HEK293 (cell line): Measurements from ENCODE around the gene MTMR3.

ENCODE experiments used
- PRDM2 ChIP-seq: fragments of 450-650 bp; formaldehyde crosslinking; IDR thresholded peaks from 2 replicates; pipeline ENCODE4 v1.5.1; 2016; ENCODE audit warnings: missing biosample characterization, missing genetic modification characterization, borderline replicate concordance
- REPIN1 ChIP-seq: fragments of 450-650 bp; formaldehyde crosslinking; IDR thresholded peaks from 2 replicates; pipeline ENCODE4 v1.5.1; 2017; ENCODE audit warnings: missing biosample characterization, missing genetic modification characterization, low read depth
- SETDB1 ChIP-seq: IDR thresholded peaks from one replicate; pipeline ENCODE4 v1.6.1; 2017; ENCODE audit warnings: mild to moderate bottlenecking, low read length, moderate library complexity, mixed read lengths; ENCODE audit not compliant: insufficient read length
- ZBTB11 ChIP-seq: fragments of 450-650 bp; formaldehyde crosslinking; conservative IDR thresholded peaks from 2 replicates; pipeline ENCODE4 v1.5.1; 2016; ENCODE audit warnings: low read depth, missing biosample characterization, missing genetic modification characterization
- ZBTB20 ChIP-seq: fragments of 450-650 bp; formaldehyde crosslinking; IDR thresholded peaks from 2 replicates; pipeline ENCODE4 v1.5.1; 2016; ENCODE audit warnings: missing biosample characterization, missing genetic modification characterization
- ZNF155 ChIP-seq: fragments of 450-650 bp; formaldehyde crosslinking; IDR thresholded peaks from 2 replicates; pipeline ENCODE4 v1.5.1; 2016; ENCODE audit warnings: missing biosample characterization, missing genetic modification characterization
- ZNF416 ChIP-seq: fragments of 450-650 bp; formaldehyde crosslinking; IDR thresholded peaks from 2 replicates; pipeline ENCODE4 v1.5.1; 2016; ENCODE audit warnings: missing biosample characterization, missing genetic modification characterization
- TF ChIP-seq, protein P1 (sequence below): fragments of 450-650 bp; formaldehyde crosslinking; IDR thresholded peaks from 2 replicates; pipeline ENCODE4 v1.5.1; 2016; ENCODE audit warnings: missing biosample characterization, missing genetic modification characterization
- TF ChIP-seq, protein P2 (sequence below): fragments of 450-650 bp; IDR thresholded peaks from 2 replicates; pipeline ENCODE4 v1.5.1; 2018; ENCODE audit warnings: missing biosample characterization, mild to moderate bottlenecking, missing genetic modification characterization
- TF ChIP-seq, protein P3 (sequence below): fragments of 450-650 bp; formaldehyde crosslinking; IDR thresholded peaks from 2 replicates; pipeline ENCODE4 v1.5.1; 2016; ENCODE audit warnings: missing biosample characterization, missing genetic modification characterization
- TF ChIP-seq, protein P4 (sequence below): fragments of 450-650 bp; formaldehyde crosslinking; IDR thresholded peaks from 2 replicates; pipeline ENCODE4 v1.5.1; 2016; ENCODE audit warnings: missing biosample characterization, missing genetic modification characterization, low read depth
- TF ChIP-seq, protein P5 (sequence below): fragments of 450-650 bp; formaldehyde crosslinking; IDR thresholded peaks from 2 replicates; pipeline ENCODE4 v1.5.1; 2016; ENCODE audit warnings: missing biosample characterization, missing genetic modification characterization

GRCh38 chr22:30027791-30028190 lies 144.8 kb downstream of the MTMR3 start:
- TF ChIP-seq, protein P1, sequence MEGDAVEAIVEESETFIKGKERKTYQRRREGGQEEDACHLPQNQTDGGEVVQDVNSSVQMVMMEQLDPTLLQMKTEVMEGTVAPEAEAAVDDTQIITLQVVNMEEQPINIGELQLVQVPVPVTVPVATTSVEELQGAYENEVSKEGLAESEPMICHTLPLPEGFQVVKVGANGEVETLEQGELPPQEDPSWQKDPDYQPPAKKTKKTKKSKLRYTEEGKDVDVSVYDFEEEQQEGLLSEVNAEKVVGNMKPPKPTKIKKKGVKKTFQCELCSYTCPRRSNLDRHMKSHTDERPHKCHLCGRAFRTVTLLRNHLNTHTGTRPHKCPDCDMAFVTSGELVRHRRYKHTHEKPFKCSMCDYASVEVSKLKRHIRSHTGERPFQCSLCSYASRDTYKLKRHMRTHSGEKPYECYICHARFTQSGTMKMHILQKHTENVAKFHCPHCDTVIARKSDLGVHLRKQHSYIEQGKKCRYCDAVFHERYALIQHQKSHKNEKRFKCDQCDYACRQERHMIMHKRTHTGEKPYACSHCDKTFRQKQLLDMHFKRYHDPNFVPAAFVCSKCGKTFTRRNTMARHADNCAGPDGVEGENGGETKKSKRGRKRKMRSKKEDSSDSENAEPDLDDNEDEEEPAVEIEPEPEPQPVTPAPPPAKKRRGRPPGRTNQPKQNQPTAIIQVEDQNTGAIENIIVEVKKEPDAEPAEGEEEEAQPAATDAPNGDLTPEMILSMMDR (tag by site-specific recombination), result no peak
- no peak for TF ChIP-seq ZNF416 (tag by site-specific recombination)
- TF ChIP-seq, protein P2, sequence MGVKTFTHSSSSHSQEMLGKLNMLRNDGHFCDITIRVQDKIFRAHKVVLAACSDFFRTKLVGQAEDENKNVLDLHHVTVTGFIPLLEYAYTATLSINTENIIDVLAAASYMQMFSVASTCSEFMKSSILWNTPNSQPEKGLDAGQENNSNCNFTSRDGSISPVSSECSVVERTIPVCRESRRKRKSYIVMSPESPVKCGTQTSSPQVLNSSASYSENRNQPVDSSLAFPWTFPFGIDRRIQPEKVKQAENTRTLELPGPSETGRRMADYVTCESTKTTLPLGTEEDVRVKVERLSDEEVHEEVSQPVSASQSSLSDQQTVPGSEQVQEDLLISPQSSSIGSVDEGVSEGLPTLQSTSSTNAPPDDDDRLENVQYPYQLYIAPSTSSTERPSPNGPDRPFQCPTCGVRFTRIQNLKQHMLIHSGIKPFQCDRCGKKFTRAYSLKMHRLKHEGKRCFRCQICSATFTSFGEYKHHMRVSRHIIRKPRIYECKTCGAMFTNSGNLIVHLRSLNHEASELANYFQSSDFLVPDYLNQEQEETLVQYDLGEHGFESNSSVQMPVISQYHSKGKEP (tag by site-specific recombination), result no peak
- TF ChIP-seq, protein P3, sequence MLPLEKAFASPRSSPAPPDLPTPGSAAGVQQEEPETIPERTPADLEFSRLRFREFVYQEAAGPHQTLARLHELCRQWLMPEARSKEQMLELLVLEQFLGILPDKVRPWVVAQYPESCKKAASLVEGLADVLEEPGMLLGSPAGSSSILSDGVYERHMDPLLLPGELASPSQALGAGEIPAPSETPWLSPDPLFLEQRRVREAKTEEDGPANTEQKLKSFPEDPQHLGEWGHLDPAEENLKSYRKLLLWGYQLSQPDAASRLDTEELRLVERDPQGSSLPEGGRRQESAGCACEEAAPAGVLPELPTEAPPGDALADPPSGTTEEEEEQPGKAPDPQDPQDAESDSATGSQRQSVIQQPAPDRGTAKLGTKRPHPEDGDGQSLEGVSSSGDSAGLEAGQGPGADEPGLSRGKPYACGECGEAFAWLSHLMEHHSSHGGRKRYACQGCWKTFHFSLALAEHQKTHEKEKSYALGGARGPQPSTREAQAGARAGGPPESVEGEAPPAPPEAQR (tag by site-specific recombination), result no peak
- TF ChIP-seq, protein P4, sequence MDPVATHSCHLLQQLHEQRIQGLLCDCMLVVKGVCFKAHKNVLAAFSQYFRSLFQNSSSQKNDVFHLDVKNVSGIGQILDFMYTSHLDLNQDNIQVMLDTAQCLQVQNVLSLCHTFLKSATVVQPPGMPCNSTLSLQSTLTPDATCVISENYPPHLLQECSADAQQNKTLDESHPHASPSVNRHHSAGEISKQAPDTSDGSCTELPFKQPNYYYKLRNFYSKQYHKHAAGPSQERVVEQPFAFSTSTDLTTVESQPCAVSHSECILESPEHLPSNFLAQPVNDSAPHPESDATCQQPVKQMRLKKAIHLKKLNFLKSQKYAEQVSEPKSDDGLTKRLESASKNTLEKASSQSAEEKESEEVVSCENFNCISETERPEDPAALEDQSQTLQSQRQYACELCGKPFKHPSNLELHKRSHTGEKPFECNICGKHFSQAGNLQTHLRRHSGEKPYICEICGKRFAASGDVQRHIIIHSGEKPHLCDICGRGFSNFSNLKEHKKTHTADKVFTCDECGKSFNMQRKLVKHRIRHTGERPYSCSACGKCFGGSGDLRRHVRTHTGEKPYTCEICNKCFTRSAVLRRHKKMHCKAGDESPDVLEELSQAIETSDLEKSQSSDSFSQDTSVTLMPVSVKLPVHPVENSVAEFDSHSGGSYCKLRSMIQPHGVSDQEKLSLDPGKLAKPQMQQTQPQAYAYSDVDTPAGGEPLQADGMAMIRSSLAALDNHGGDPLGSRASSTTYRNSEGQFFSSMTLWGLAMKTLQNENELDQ, result no peak
- no peak for TF ChIP-seq ZBTB20 (tag by site-specific recombination)
- no peak for TF ChIP-seq ZBTB11 (tag by site-specific recombination)
- no peak for TF ChIP-seq SETDB1
- no peak for TF ChIP-seq PRDM2 (tag by site-specific recombination)
- TF ChIP-seq REPIN1 (tag by site-specific recombination), result no peak
- no peak for TF ChIP-seq ZNF155
- TF ChIP-seq, protein P5, sequence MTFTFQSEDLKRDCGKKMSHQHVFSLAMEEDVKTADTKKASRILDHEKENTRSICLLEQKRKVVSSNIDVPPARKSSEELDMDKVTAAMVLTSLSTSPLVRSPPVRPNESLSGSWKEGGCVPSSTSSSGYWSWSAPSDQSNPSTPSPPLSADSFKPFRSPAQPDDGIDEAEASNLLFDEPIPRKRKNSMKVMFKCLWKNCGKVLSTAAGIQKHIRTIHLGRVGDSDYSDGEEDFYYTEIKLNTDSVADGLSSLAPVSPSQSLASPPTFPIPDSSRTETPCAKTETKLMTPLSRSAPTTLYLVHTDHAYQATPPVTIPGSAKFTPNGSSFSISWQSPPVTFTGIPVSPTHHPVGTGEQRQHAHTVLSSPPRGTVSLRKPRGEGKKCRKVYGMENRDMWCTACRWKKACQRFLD, result no peak
